Endothelial cell of umbilical vein (primary cell): ENCODE results near the gene SAAL1.

Experiments
- TF ChIP-seq, protein P1 (sequence below), 2 donors: IDR thresholded peaks; 1 replicate in 1 of 2; 2 replicates in 1 of 2; pipeline ENCODE4 v1.5.1; 2011; ENCODE audit warnings: low read length in 2 of 2, mild to moderate bottlenecking in 2 of 2, moderate library complexity in 2 of 2, control low read depth in 1 of 2, inconsistent platforms in 1 of 2, low read depth in 1 of 2; ENCODE audit not compliant: insufficient read depth in 1 of 2; ENCODE audit errors: extremely low read depth in 1 of 2
- TF ChIP-seq, protein P2 (sequence below): IDR thresholded peaks from 2 replicates; pipeline ENCODE4 v1.6.1; 2011; ENCODE audit not compliant: insufficient read depth, insufficient read length

DNA sequence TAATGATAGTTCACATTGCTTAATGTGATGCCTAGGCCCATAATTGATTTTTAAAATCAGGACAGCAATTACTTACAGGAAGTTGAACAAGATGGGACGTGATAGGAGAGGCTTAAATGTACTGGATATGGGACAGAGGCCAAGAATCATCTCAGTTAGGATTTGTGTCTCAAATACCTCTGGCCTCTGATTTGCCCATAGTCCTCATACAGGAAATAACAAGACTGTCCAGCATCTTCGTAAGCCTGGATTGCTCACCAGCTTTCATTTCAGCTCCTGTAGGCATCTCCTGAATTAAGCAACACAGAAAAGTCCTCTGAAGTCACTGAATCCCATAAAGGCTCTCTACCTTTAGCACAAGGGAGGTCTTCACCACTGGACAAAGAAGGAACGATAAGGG is 26.5 kb upstream of the SAAL1 start, which contains the start of gene MRGPRX3:
- TF ChIP-seq, protein P1, sequence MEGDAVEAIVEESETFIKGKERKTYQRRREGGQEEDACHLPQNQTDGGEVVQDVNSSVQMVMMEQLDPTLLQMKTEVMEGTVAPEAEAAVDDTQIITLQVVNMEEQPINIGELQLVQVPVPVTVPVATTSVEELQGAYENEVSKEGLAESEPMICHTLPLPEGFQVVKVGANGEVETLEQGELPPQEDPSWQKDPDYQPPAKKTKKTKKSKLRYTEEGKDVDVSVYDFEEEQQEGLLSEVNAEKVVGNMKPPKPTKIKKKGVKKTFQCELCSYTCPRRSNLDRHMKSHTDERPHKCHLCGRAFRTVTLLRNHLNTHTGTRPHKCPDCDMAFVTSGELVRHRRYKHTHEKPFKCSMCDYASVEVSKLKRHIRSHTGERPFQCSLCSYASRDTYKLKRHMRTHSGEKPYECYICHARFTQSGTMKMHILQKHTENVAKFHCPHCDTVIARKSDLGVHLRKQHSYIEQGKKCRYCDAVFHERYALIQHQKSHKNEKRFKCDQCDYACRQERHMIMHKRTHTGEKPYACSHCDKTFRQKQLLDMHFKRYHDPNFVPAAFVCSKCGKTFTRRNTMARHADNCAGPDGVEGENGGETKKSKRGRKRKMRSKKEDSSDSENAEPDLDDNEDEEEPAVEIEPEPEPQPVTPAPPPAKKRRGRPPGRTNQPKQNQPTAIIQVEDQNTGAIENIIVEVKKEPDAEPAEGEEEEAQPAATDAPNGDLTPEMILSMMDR (IDR thresholded peaks at IDR 0.05; ENCODE audit: extremely low read depth in 1 of 2, insufficient read depth in 1 of 2, low read depth in 1 of 2, low read length in 2 of 2), result no peak
- TF ChIP-seq, protein P2, sequence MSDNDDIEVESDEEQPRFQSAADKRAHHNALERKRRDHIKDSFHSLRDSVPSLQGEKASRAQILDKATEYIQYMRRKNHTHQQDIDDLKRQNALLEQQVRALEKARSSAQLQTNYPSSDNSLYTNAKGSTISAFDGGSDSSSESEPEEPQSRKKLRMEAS, result no peak
